Body of pancreas (tissue), 4 donors: ENCODE measurements around the gene NEMF. TPM values are rescaled to one million over a fixed set of nuclear protein-coding genes. Genes with fewer than 3 reads are reported as not detected.
"Not testable (repeated sequence)": the region's sequence is repeated elsewhere in the genome, so short reads cannot be mapped to it uniquely, and the experiment has no call there.

Experiments
- ATAC-seq: fragments of 150-250 bp; one replicate; pipeline ENCODE4 v1.9.1; 2016
- DNase-seq, 4 donors: peaks; one replicate each; pipeline ENCODE4 v3.0.0-alpha.2; 2019
- H3K27ac ChIP-seq, 4 donors: fragments of 200-600 bp; sonication (generic); 1 replicate in 3 of 4; 2 replicates in 1 of 4; pipeline versions ENCODE4 v1.5.1 to v1.6.1; 2016 to 2019; ENCODE audit warnings: mild to moderate bottlenecking in 1 of 4, mixed read lengths in 1 of 4, moderate library complexity in 1 of 4
- H3K27me3 ChIP-seq, 2 donors: fragments of 200-600 bp; sonication (generic); one replicate each; pipeline ENCODE4 v1.6.0; 2016; ENCODE audit warnings: mild to moderate bottlenecking in 1 of 2
- H3K36me3 ChIP-seq, 2 donors: fragments of 200-600 bp; sonication (generic); replicated peaks in 1 of 2; 2 replicates each; pipeline ENCODE4 v1.5.1; 2016; ENCODE audit warnings: low read depth in 2 of 2; ENCODE audit not compliant: insufficient read depth in 1 of 2
- H3K4me1 ChIP-seq: fragments of 200-600 bp; sonication (generic); one replicate; pipeline ENCODE4 v1.6.0; 2016
- H3K4me3 ChIP-seq, 2 donors: fragments of 200-600 bp; sonication (generic); 1 replicate in 1 of 2; 2 replicates in 1 of 2; pipeline ENCODE4 v1.5.1; 2016 to 2019
- H3K9me3 ChIP-seq, 3 donors: fragments of 200-600 bp; sonication (generic); 1 replicate in 2 of 3; 2 replicates in 1 of 3; pipeline ENCODE4 v1.5.1; 2016
- POLR2A ChIP-seq, 3 donors: fragments of 450-650 bp; IDR thresholded peaks; one replicate each; pipeline ENCODE4 v1.6.1; 2016; ENCODE audit warnings: antibody characterized with exemption in 3 of 3, mild to moderate bottlenecking in 2 of 3
- WGBS, 2 donors: methylation state at CpG; one replicate each; pipeline ENCODE4 v1.1.5; 2017; 5-methylcytosine and 5-hydroxymethylcytosine counted together
- intact Hi-C: fragments of 100-400 bp; cut with DNase I; formaldehyde crosslinking; loops from one replicate; pipeline ENCODE4 v1.15.1; 2023
- total RNA-seq, 2 donors: library from RNA; depleted of rRNA; stranded (reverse); fragments of >200 nt; gene quantifications; one replicate each; pipeline ENCODE4 v1.1.0, GENCODE V29; 2016
- TF ChIP-seq, protein P1 (sequence below), 7 experiments: fragments of 450-650 bp in 4 of 7; fragments of 200-600 bp in 3 of 7; sonication (generic) in 3 of 7; IDR thresholded peaks; one replicate each; pipeline ENCODE4 v1.5.1; 2016 to 2019; ENCODE audit warnings: antibody characterized with exemption in 7 of 7

The NEMF gene
- total RNA-seq, 2 donors from 2014 or later: 56.3 to 106 TPM

DNA sequence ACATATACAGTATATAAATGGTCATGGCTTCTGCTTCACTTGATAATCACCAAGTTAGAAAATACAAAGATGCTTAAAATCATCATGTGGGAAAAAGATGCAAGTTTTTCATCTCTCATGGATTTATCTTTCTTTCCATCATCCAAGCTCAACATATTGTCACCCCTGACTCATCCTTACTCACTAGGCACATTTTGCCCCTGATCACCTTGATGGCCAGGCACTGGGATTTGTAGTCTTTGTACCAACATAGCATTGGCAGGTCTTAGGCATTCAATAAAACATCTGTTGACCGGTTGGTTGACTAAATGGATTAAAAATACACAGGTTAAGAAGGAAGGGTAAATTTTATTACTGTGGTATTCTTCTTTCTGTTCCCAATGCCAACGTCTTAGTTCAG is 56.6 kb downstream of the NEMF start:
- DNase-seq (no peak), ATAC-seq (no peak)
- Histone ChIP-seq H3K36me3 (peaks cover 6 to 37% of the 10 kb centered on the region in 2 donors), H3K9me3 (no peaks in the 10 kb centered on the region), H3K27ac (no peak overlapping the region), H3K4me1 (no peaks in the 10 kb centered on the region), H3K27me3 (no peaks in the 10 kb centered on the region), H3K4me3 (no peak overlapping the region)
- TF ChIP-seq POLR2A (IDR thresholded peaks at IDR 0.05): no peak
- TF ChIP-seq, protein P1, sequence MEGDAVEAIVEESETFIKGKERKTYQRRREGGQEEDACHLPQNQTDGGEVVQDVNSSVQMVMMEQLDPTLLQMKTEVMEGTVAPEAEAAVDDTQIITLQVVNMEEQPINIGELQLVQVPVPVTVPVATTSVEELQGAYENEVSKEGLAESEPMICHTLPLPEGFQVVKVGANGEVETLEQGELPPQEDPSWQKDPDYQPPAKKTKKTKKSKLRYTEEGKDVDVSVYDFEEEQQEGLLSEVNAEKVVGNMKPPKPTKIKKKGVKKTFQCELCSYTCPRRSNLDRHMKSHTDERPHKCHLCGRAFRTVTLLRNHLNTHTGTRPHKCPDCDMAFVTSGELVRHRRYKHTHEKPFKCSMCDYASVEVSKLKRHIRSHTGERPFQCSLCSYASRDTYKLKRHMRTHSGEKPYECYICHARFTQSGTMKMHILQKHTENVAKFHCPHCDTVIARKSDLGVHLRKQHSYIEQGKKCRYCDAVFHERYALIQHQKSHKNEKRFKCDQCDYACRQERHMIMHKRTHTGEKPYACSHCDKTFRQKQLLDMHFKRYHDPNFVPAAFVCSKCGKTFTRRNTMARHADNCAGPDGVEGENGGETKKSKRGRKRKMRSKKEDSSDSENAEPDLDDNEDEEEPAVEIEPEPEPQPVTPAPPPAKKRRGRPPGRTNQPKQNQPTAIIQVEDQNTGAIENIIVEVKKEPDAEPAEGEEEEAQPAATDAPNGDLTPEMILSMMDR (IDR thresholded peaks at IDR 0.05): no peak
- 91 to 95% methylated on average over 2 of the region's 2 CpGs for WGBS, 2 donors
- intact Hi-C loops: no loop called here

DNA sequence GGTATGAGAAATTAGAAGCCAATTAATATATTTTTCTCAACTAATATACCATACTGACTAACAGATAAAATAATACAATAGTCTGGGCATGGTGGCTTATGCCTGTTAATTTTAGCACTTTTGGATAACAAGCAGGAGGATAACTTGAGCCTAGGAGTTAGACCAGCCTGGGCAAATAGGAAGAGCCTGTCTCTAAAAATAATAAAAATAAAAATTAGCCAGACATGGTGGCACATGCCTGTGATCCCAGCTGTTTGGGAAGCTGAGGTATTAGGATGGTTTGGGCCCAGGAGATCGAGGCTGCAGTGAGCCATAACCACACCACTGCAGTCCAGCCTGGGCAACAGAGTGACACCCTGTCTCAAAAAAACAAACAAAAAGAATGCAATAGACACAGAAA is 60.0 kb downstream of the NEMF start:
- WGBS, 2 donors: 0% methylated on average over 1 of the region's 1 CpG
- Histone ChIP-seq H3K4me3 (no peak overlapping the region), H3K27ac (no peak overlapping the region), H3K9me3 (no peaks in the 10 kb centered on the region), H3K36me3 (peaks cover 0 to 31% of the 10 kb centered on the region in 2 donors), H3K4me1 (no peaks in the 10 kb centered on the region), H3K27me3 (no peaks in the 10 kb centered on the region)
- ATAC-seq (no peak), DNase-seq (no peak)
- TF ChIP-seq, protein P1 (IDR thresholded peaks at IDR 0.05): no peak
- TF ChIP-seq POLR2A (IDR thresholded peaks at IDR 0.05): no peak
- intact Hi-C loops: no loop called here

DNA sequence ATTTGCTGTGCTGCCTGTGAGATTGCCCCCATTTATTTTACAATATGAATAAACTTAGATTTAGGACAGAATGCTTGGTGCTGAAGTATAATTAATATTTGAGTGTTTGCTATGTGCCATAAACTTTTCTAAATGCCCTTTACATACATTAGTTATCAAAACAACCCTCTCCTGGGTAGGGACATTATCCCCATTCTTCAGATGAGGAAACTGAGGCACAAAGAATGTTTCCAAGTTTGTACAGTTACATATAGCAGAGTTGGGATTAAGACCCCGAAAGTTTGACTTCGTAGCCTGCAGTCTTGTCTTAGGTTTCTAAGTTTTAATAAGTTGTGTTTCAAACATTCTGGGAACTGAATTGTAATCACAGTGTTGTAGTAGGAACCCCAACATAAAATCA is 66.3 kb downstream of the NEMF start:
- TF ChIP-seq POLR2A (IDR thresholded peaks at IDR 0.05): no peak
- TF ChIP-seq, protein P1 (IDR thresholded peaks at IDR 0.05): no peak
- H3K4me1 ChIP-seq: no peaks in the 10 kb centered on the region
- WGBS, 2 donors: 98 to 100% methylated on average over 2 of the region's 2 CpGs
- ATAC-seq (no peak), DNase-seq (no peak)
- H3K36me3 ChIP-seq: peaks cover 0 to 24% of the 10 kb centered on the region in 2 donors
- no peak overlapping the region for H3K4me3 ChIP-seq
- H3K27ac ChIP-seq: no peak overlapping the region
- no peaks in the 10 kb centered on the region for H3K27me3 ChIP-seq
- intact Hi-C loops: loop anchor here (10.0 kb wide), 1 partner anchor 48 kb away; no protein-coding TSS in a partner anchor
- no peaks in the 10 kb centered on the region for H3K9me3 ChIP-seq

DNA sequence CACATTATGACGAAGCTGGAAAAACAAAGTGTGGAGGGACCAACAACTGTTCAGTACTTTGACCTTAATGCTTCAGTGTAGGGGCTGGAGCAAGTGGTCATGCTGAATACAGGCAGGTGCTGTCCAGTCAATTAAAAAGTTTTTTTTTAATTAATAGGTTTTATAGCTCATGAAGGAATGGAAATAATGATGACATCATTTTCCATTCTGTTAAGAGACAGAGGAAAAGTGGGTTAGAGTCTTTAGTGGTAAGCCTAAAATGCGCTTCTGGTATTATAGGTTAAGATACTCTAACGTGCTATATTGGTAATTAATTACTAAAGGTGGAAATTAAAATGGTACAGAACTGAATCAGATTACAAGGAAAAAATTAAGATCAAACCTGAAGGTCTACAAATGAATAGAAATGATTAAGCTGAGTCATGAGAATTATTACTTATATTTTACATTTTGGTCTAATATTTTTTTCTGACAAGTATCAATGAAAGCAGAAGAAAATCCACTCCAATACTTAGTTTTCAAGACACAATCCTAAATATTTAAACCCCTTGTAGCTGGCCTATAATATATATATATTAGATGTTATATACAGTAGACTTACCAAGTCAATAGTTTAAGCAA is 69.1 kb downstream of the NEMF start:
- no peak for TF ChIP-seq POLR2A (IDR thresholded peaks at IDR 0.05)
- TF ChIP-seq, protein P1 (IDR thresholded peaks at IDR 0.05): no peak
- no peak overlapping the region for H3K4me3 ChIP-seq
- no peaks in the 10 kb centered on the region for H3K4me1 ChIP-seq
- WGBS, 2 donors: 79 to 80% methylated on average over 3 of the region's 3 CpGs
- no peaks in the 10 kb centered on the region for H3K9me3 ChIP-seq
- intact Hi-C loops: loop anchor here (10.0 kb wide), 1 partner anchor 51 kb away; no protein-coding TSS in a partner anchor
- ATAC-seq: no peak
- H3K36me3 ChIP-seq: peaks cover 0 to 34% of the 10 kb centered on the region in 2 donors
- DNase-seq: no peak
- no peaks in the 10 kb centered on the region for H3K27me3 ChIP-seq
- no peak overlapping the region for H3K27ac ChIP-seq

DNA sequence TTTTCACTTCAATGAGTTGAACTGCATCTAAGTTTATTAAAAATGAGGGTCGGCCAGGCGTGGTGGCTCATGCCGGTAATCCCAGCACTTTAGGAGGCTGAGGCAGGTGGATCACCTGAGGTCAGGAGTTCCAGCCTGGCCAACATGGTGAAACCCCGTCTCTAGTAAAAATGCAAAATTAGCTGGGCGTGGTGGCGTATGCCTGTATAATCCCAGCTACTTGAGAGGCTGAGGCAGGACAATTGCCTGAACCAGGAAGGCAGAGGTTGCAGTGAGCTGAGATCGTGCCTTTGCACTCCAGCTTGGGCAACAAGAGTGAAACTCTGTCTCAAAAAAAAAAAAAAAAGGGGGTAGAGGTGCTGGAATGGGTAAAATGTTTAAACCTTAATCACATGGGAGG is 71.5 kb downstream of the NEMF start:
- not testable (repeated sequence) for DNase-seq, H3K27ac ChIP-seq, H3K27me3 ChIP-seq, H3K9me3 ChIP-seq, H3K4me1 ChIP-seq, H3K4me3 ChIP-seq, ATAC-seq
- H3K36me3 ChIP-seq: peaks cover 0 to 39% of the 10 kb centered on the region in 2 donors
- 91 to 95% methylated on average over 7 of the region's 7 CpGs for WGBS, 2 donors
- intact Hi-C loops: loop anchor here (10.0 kb wide), 1 partner anchor 54 kb away; no protein-coding TSS in a partner anchor
